Gastrocnemius medialis (tissue), 4 donors: ENCODE results near the gene FNIP1.

ENCODE experiments used
- POLR2A ChIP-seq, 2 donors: fragments of 450-650 bp; IDR thresholded peaks; one replicate each; pipeline ENCODE4 v1.6.1; 2017; ENCODE audit warnings: antibody characterized with exemption in 2 of 2, mild to moderate bottlenecking in 2 of 2, moderate library complexity in 2 of 2
- TF ChIP-seq, protein P1 (sequence below), 5 experiments: fragments of 450-650 bp in 3 of 5; fragments of 200-600 bp in 2 of 5; sonication (generic) in 2 of 5; IDR thresholded peaks in 4 of 5; conservative IDR thresholded peaks in 1 of 5; 1 replicate in 4 of 5; 2 replicates in 1 of 5; pipeline ENCODE4 v1.5.1; 2016 to 2019; ENCODE audit warnings: antibody characterized with exemption in 5 of 5, mild to moderate bottlenecking in 3 of 5, moderate library complexity in 3 of 5

DNA sequence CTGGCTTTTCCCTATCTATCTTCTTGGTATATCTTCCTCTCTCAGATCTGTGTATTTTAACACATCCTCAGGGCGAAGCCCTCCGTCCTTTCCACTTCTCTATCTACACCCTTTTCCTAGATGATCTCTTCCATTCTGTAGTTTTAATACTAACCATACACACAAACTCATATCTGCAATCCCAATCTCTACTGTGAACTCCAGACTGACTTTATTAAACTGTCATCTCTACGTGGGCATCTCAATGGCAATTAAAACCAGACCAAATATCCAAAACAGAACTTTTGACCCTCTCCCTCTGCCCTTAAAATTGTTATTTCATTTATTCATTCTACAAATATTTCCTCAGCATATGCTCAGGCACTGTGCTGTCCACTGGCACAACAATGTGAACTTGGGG is 7.1 kb downstream of the FNIP1 start:
- TF ChIP-seq POLR2A (IDR thresholded peaks at IDR 0.05), result no peak
- TF ChIP-seq, protein P1, sequence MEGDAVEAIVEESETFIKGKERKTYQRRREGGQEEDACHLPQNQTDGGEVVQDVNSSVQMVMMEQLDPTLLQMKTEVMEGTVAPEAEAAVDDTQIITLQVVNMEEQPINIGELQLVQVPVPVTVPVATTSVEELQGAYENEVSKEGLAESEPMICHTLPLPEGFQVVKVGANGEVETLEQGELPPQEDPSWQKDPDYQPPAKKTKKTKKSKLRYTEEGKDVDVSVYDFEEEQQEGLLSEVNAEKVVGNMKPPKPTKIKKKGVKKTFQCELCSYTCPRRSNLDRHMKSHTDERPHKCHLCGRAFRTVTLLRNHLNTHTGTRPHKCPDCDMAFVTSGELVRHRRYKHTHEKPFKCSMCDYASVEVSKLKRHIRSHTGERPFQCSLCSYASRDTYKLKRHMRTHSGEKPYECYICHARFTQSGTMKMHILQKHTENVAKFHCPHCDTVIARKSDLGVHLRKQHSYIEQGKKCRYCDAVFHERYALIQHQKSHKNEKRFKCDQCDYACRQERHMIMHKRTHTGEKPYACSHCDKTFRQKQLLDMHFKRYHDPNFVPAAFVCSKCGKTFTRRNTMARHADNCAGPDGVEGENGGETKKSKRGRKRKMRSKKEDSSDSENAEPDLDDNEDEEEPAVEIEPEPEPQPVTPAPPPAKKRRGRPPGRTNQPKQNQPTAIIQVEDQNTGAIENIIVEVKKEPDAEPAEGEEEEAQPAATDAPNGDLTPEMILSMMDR (IDR thresholded peaks at IDR 0.05 in 4 of 5, conservative IDR thresholded peaks at IDR 0.05 in 1 of 5), result no peak
